Activated T-cell treated with anti-CD3 and anti-CD28 coated beads, Interleukin-2, amount 50 U/mL, for 24 hours (primary cell): ENCODE results near the gene DDX41.
A peak's percentile ranks its signal among the peaks of the same experiment; 100 is the strongest.
"Not testable (repeated sequence)": the region's sequence is repeated elsewhere in the genome, so short reads cannot be mapped to it uniquely, and the experiment has no call there.

ENCODE experiments used
- DNase-seq: peaks from one replicate; pipeline ENCODE4 v3.0.0-alpha.2; 2020
- H3K27ac Mint-ChIP-seq: 2 replicates; pipeline ENCODE4 v1.8.0; 2020; ENCODE audit warnings: mild to moderate bottlenecking, mixed read lengths
- H3K27me3 Mint-ChIP-seq: 2 replicates; pipeline ENCODE4 v1.8.0; 2020; ENCODE audit warnings: mixed read lengths
- H3K36me3 Mint-ChIP-seq: 2 replicates; pipeline ENCODE4 v1.8.0; 2020; ENCODE audit warnings: low read depth, mixed read lengths
- H3K4me1 Mint-ChIP-seq: 2 replicates; pipeline ENCODE4 v1.8.0; 2020; ENCODE audit warnings: low read depth, mixed read lengths
- H3K4me3 Mint-ChIP-seq: 2 replicates; pipeline ENCODE4 v1.8.0; 2020; ENCODE audit warnings: mild to moderate bottlenecking, moderate library complexity, mixed read lengths
- H3K9me3 Mint-ChIP-seq: 2 replicates; pipeline ENCODE4 v1.8.0; 2020; ENCODE audit warnings: mixed read lengths

The DDX41 gene

DNA sequence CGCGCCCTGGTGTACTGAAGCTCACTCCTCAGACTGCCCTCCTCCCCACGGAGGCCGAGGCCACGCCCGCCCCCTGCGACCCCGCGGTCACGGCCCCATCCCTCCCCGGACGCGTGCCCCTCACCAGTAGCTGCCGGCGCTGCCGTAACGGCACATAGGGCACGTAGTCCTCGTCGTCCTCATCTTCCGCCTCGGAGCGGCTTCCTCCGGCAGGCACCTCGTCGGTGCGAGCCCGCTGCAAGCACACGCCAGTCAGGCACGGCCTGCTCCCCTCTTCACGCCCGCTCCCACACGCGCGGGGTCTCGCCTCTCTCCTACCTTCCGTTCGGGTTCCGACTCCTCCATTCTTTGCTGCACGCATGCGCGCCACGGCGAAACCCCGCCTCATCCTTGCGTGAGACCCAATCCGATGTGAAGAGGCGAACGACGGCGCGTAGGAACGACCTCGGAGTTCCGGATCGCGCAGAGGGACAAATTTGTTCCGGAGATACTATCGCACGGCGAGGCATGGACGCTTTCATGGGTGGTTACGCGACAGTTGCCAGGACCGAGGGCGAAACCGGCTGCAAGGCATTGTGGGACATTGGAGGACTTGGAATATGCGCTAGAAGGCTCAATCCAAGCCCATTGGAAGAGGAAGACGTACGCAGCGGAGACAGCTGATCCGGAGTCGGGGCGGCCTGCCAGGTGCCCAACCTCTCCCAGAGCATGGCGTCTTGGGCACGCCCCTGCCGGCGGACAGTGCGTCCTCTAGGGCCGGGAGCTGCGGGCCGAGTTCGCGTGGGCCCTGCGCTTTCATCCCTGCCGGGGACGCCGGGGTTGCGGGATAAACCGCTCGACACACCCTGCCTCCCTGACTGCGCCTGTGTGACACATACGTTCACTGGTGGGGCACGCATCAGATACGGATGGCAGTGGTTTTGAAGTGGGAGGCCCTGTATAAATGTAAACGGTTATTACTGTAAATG is at the start of gene DDX41:
TSS of gene DDX41 (minus strand) at position 361 of the 968 bp plus-strand sequence. CDS start at position 345, 16 bp downstream.
- peak within 1 kb of the TSS; percentile 95 for H3K27ac Mint-ChIP-seq
- peaks cover 87% of the 10 kb centered on the region for H3K36me3 Mint-ChIP-seq
- H3K27me3 Mint-ChIP-seq, result no peaks in the 10 kb centered on the region
- peak; percentile 96 for DNase-seq
- no peaks in the 10 kb centered on the region for H3K9me3 Mint-ChIP-seq
- H3K4me3 Mint-ChIP-seq, result peak within 1 kb of the TSS; percentile 91
- peaks cover 52% of the 10 kb centered on the region for H3K4me1 Mint-ChIP-seq

DNA sequence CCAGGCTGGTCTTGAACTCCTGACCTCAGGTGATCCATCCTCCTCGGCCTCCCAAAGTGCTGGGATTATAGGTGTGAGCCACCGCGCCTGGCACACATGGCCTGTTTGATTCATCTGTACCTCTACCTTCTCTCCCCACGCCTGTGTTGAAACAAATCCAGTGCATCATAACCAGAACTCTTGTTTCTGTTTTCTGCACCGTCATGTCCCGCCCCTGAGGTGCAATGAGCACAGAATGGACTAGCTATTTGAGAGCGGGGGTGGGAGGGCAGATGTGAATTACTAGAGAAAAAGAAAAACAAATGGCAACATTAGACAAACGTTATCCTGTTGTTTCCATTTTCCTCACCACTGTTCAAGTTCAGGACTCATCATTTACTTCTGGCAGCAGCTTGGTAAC is 48.3 kb upstream of the DDX41 start:
- Mint-ChIP-seq H3K4me3 (no peak overlapping the region), H3K27ac (no peak overlapping the region), H3K27me3 (peaks cover 4% of the 10 kb centered on the region), H3K9me3 (no peaks in the 10 kb centered on the region), H3K4me1 (no peaks in the 10 kb centered on the region), H3K36me3 (no peaks in the 10 kb centered on the region)
- no peak for DNase-seq

- not testable (repeated sequence) for H3K27me3 Mint-ChIP-seq, H3K36me3 Mint-ChIP-seq, H3K27ac Mint-ChIP-seq, H3K9me3 Mint-ChIP-seq, H3K4me3 Mint-ChIP-seq, DNase-seq
- H3K4me1 Mint-ChIP-seq, result peaks cover 19% of the 10 kb centered on the region
Measured at GRCh38 chr5:177559446-177559941, 42.7 kb upstream of the DDX41 start.

GRCh38 chr5:177557796-177558195 is 41.0 kb upstream of the DDX41 start:
- no peaks in the 10 kb centered on the region for H3K27me3 Mint-ChIP-seq
- no peak for DNase-seq
- H3K4me1 Mint-ChIP-seq, result peaks cover 27% of the 10 kb centered on the region
- peaks cover 11% of the 10 kb centered on the region for H3K36me3 Mint-ChIP-seq
- no peak overlapping the region for H3K27ac Mint-ChIP-seq
- H3K4me3 Mint-ChIP-seq, result no peak overlapping the region
- no peaks in the 10 kb centered on the region for H3K9me3 Mint-ChIP-seq

DNA sequence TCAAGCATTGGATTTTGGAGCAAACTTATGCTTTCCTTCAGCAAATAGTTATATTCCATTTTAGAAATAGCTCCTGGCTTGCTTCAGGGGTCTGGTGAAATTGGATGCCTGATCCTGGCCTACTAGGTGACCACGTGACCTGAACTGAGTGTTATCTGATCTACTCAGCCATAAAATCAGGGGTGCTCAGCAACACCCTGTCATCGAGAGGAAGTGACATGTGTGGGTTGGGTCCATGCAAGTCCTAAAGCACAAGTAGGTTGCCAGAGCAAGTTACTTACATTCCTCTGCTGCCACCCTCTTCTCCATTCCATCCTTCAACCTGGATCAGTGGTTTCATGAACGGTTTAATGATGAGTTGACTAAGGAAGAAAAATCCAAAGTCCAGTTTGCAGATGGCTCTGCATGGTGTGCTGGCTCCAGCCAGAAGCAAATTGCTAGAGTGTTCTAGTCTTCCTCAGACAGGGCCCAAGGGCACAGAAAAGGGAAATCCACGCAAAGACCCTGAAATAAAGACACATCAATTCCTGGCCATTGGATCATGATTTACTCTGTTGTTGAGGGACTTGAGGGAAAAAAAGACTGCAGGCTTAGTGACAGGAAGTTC is 40.4 kb upstream of the DDX41 start:
- DNase-seq, result no peak
- peaks cover 34% of the 10 kb centered on the region for H3K4me1 Mint-ChIP-seq
- no peaks in the 10 kb centered on the region for H3K9me3 Mint-ChIP-seq
- peaks cover 17% of the 10 kb centered on the region for H3K36me3 Mint-ChIP-seq
- no peak overlapping the region for H3K4me3 Mint-ChIP-seq
- no peak overlapping the region for H3K27ac Mint-ChIP-seq
- H3K27me3 Mint-ChIP-seq, result no peaks in the 10 kb centered on the region

GRCh38 chr5:177555665-177556064 is 38.9 kb upstream of the DDX41 start:
- Mint-ChIP-seq H3K27me3 (no peaks in the 10 kb centered on the region), H3K4me1 (peaks cover 40% of the 10 kb centered on the region), H3K9me3 (no peaks in the 10 kb centered on the region), H3K4me3 (peak overlapping the region; percentile 84), H3K36me3 (peaks cover 32% of the 10 kb centered on the region), H3K27ac (no peak overlapping the region)
- DNase-seq, result no peak

GRCh38 chr5:177555228-177555627 is 38.5 kb upstream of the DDX41 start:
- no peaks in the 10 kb centered on the region for H3K27me3 Mint-ChIP-seq
- H3K4me1 Mint-ChIP-seq, result peaks cover 42% of the 10 kb centered on the region
- peak overlapping the region; percentile 88 for H3K27ac Mint-ChIP-seq
- peak overlapping the region; percentile 84 for H3K4me3 Mint-ChIP-seq
- peaks cover 37% of the 10 kb centered on the region for H3K36me3 Mint-ChIP-seq
- no peak for DNase-seq
- no peaks in the 10 kb centered on the region for H3K9me3 Mint-ChIP-seq

GRCh38 chr5:177554474-177555111 is 37.8 kb upstream of the DDX41 start, which contains the start of gene FAM193B:
TSS of gene FAM193B (minus strand) at chr5:177554563. CDS start at chr5:177554458, 105 bp downstream.
- no peaks in the 10 kb centered on the region for H3K27me3 Mint-ChIP-seq
- H3K4me3 Mint-ChIP-seq, result peak within 1 kb of the TSS; percentile 84
- peaks cover 44% of the 10 kb centered on the region for H3K4me1 Mint-ChIP-seq
- DNase-seq, result peak; percentile 99
- peaks cover 39% of the 10 kb centered on the region for H3K36me3 Mint-ChIP-seq
- H3K9me3 Mint-ChIP-seq, result no peaks in the 10 kb centered on the region
- peak within 1 kb of the TSS; percentile 88 for H3K27ac Mint-ChIP-seq

GRCh38 chr5:177553671-177554429 is 37.1 kb upstream of the DDX41 start:
- peaks cover 44% of the 10 kb centered on the region for H3K4me1 Mint-ChIP-seq
- no peaks in the 10 kb centered on the region for H3K9me3 Mint-ChIP-seq
- H3K36me3 Mint-ChIP-seq, result peaks cover 41% of the 10 kb centered on the region
- H3K27ac Mint-ChIP-seq, result peak overlapping the region; percentile 51
- DNase-seq, result peak; percentile 69
- peak overlapping the region; percentile 84 for H3K4me3 Mint-ChIP-seq
- no peaks in the 10 kb centered on the region for H3K27me3 Mint-ChIP-seq

DNA sequence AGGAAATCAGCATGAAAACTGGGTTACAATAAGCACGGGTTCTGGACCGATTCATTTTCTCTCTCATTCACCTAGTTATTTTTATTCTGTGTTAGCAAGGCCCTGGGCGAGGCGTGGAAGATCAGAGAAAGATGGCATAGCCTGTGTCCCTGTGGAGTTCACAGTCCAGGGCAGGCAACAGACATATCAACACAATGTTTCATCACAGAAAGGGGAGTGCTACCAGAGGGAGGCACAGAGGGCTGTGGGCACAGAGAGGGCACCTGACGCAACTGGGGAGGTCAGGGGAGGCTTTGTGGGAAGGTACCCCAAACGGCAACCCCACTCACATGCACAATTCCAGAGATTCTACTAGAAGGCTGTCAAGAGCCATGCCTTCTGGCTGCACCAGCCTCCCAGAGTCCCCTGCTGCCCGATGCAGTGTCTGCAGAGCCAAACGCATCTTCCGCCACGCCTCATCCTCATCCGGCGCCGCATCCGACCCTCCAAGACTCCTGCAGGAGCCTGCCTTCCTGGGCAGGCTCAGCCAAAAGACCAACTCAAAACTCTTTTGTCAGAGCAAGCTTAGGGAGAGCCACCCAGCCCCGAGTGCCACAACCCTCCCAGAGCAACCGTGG is 36.2 kb upstream of the DDX41 start:
- peaks cover 49% of the 10 kb centered on the region for H3K4me1 Mint-ChIP-seq
- DNase-seq, result no peak
- H3K36me3 Mint-ChIP-seq, result peaks cover 44% of the 10 kb centered on the region
- peak overlapping the region; percentile 84 for H3K4me3 Mint-ChIP-seq
- no peaks in the 10 kb centered on the region for H3K27me3 Mint-ChIP-seq
- peak overlapping the region; percentile 51 for H3K27ac Mint-ChIP-seq
- H3K9me3 Mint-ChIP-seq, result no peaks in the 10 kb centered on the region

- no peaks in the 10 kb centered on the region for H3K9me3 Mint-ChIP-seq
- peaks cover 53% of the 10 kb centered on the region for H3K4me1 Mint-ChIP-seq
- no peak overlapping the region for H3K4me3 Mint-ChIP-seq
- H3K27me3 Mint-ChIP-seq, result no peaks in the 10 kb centered on the region
- H3K36me3 Mint-ChIP-seq, result peaks cover 56% of the 10 kb centered on the region
- no peak for DNase-seq
- no peak overlapping the region for H3K27ac Mint-ChIP-seq
Measured at GRCh38 chr5:177550122-177550521, 33.4 kb upstream of the DDX41 start.

GRCh38 chr5:177548495-177548894 is 31.7 kb upstream of the DDX41 start:
- no peak overlapping the region for H3K27ac Mint-ChIP-seq

DNA sequence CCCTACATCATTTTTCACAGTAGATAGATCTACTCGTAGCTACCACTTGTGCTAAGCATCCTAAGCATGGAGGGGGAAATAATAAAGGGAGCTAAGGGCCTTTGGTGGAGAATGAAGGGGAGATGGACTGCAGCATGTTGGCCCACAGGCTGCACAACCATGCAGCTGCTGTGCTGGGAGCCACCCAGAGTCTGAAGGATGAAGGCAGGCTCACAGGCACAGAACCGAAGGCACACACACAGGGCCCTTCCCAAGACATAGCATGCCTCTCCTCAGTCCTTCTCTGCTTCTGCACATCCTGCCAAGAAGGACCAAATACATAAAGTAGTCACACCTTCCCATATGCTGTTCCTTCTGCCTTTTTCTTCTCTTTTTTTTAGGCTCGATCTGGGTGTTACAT is 31.0 kb upstream of the DDX41 start:
- H3K4me1 Mint-ChIP-seq, result peaks cover 51% of the 10 kb centered on the region
- no peak overlapping the region for H3K4me3 Mint-ChIP-seq
- H3K27me3 Mint-ChIP-seq, result no peaks in the 10 kb centered on the region
- H3K9me3 Mint-ChIP-seq, result no peaks in the 10 kb centered on the region
- H3K27ac Mint-ChIP-seq, result peak overlapping the region; percentile 0
- peaks cover 56% of the 10 kb centered on the region for H3K36me3 Mint-ChIP-seq
- DNase-seq, result no peak

More at GRCh38 chr5:177548495-177548894, 31.7 kb upstream of the DDX41 start:
- Mint-ChIP-seq H3K9me3 (no peaks in the 10 kb centered on the region), H3K36me3 (peaks cover 63% of the 10 kb centered on the region), H3K4me1 (peaks cover 56% of the 10 kb centered on the region), H3K4me3 (no peak overlapping the region), H3K27me3 (no peaks in the 10 kb centered on the region)
- DNase-seq, result no peak
